ENCODE results near the gene KRTAP19-6. TPM values are rescaled to one million over a fixed set of nuclear protein-coding genes. Genes with fewer than 3 reads are reported as not detected.

Gene KRTAP19-6, protein sequence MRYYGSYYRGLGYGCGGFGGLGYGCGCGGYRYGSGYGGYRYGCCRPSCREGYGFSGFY
- total RNA-seq (not detected), polyA plus RNA-seq (not detected)

- no peak for ATAC-seq
- H3K9me3 ChIP-seq = no peaks in the 10 kb centered on the region
- no peaks in the 10 kb centered on the region for H3K4me1 ChIP-seq
- no peak within 1 kb of the TSS for H3K27ac ChIP-seq
- no peak within 1 kb of the TSS for H3K4me3 ChIP-seq
- FAIRE-seq = no peak
- no peaks in the 10 kb centered on the region for H3K27me3 ChIP-seq
- intact Hi-C loops (cut with DNase I) = no loop called here
- 59 to 69% methylated on average over 1 of the region's 1 CpG for WGBS, 2 donors
- no peaks in the 10 kb centered on the region for H3K36me3 ChIP-seq
- DNase-seq = no peak
- TF ChIP-seq, protein P1, sequence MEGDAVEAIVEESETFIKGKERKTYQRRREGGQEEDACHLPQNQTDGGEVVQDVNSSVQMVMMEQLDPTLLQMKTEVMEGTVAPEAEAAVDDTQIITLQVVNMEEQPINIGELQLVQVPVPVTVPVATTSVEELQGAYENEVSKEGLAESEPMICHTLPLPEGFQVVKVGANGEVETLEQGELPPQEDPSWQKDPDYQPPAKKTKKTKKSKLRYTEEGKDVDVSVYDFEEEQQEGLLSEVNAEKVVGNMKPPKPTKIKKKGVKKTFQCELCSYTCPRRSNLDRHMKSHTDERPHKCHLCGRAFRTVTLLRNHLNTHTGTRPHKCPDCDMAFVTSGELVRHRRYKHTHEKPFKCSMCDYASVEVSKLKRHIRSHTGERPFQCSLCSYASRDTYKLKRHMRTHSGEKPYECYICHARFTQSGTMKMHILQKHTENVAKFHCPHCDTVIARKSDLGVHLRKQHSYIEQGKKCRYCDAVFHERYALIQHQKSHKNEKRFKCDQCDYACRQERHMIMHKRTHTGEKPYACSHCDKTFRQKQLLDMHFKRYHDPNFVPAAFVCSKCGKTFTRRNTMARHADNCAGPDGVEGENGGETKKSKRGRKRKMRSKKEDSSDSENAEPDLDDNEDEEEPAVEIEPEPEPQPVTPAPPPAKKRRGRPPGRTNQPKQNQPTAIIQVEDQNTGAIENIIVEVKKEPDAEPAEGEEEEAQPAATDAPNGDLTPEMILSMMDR (IDR thresholded peaks at IDR 0.05) = no peak
These were observed at the start of gene KRTAP19-6 for GRCh38 chr21:30541764-30542163. TSS of gene KRTAP19-6 (minus strand) at chr21:30541864. CDS start at chr21:30541833, 31 bp downstream.

DNA sequence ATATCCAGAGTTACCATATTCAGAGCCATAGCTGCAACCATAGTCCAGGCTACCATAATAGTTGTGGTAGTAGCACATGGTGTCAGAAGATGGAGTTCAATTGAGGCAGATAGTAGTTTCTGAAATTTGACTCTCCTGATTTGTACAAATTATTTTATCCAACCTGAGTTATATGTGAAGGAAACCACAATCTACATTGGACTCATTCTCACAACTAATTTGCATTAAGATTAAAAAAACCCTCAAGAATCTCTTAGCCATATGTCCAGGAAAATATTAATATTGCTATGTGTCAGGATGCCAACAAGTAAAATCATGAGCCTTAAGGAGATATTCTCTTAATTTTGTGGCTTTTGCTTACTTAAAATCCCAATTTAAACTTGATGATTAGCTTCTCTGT, 48.6 kb upstream of the KRTAP19-6 start, which contains the start of gene KRTAP22-2:
TSS of gene KRTAP22-2 (minus strand) at position 101 of the 400 bp plus-strand sequence.
- H3K4me1 ChIP-seq = no peaks in the 10 kb centered on the region
- H3K27ac ChIP-seq = no peak within 1 kb of the TSS
- TF ChIP-seq, protein P1 (IDR thresholded peaks at IDR 0.05) = no peak
- intact Hi-C loops (cut with DNase I) = no loop called here
- H3K27me3 ChIP-seq = no peaks in the 10 kb centered on the region
- no peak for DNase-seq
- no peaks in the 10 kb centered on the region for H3K9me3 ChIP-seq
- H3K4me3 ChIP-seq = no peak within 1 kb of the TSS
- no peak for ATAC-seq
- FAIRE-seq = no peak
- H3K36me3 ChIP-seq = no peaks in the 10 kb centered on the region

GRCh38 chr21:30582870-30583269, 41.2 kb upstream of the KRTAP19-6 start:
- Histone ChIP-seq H3K27ac (no peak overlapping the region), H3K4me3 (no peak overlapping the region), H3K27me3 (no peaks in the 10 kb centered on the region), H3K9me3 (no peaks in the 10 kb centered on the region), H3K36me3 (no peaks in the 10 kb centered on the region), H3K4me1 (no peaks in the 10 kb centered on the region)
- 17 to 38% methylated on average over 1 of the region's 1 CpG for WGBS, 2 donors
- DNase-seq (no peak), FAIRE-seq (no peak), ATAC-seq (no peak)
- TF ChIP-seq, protein P1 (IDR thresholded peaks at IDR 0.05) = no peak
- intact Hi-C loops (cut with DNase I) = no loop called here

DNA sequence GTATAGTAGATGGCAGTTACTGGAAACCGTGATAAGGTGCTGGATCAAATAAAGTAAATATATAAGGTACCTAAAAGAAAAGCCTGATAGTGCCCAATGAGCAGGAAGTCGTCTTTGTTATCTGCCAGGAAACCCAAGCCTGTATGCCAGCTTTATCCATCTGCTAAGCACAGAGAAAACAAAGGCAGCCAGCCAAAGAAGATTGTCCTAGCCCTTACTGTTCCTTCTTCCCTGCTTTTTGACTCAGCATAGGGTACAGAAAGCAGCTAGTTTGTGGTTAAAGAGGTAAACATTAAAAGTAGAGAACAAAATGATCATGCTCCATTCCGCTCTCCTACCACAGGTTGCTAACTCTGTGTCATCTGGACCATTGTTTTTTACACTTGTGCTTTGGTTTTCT, 38.5 kb upstream of the KRTAP19-6 start:
- no peaks in the 10 kb centered on the region for H3K9me3 ChIP-seq
- DNase-seq (no peak), FAIRE-seq (no peak), ATAC-seq (no peak)
- intact Hi-C loops (cut with DNase I) = no loop called here
- H3K36me3 ChIP-seq = no peaks in the 10 kb centered on the region
- H3K27me3 ChIP-seq = no peaks in the 10 kb centered on the region
- 47 to 57% methylated on average over 3 of the region's 3 CpGs for WGBS, 2 donors
- TF ChIP-seq, protein P1 (IDR thresholded peaks at IDR 0.05) = no peak
- H3K27ac ChIP-seq = no peak overlapping the region
- H3K4me1 ChIP-seq = no peaks in the 10 kb centered on the region
- no peak overlapping the region for H3K4me3 ChIP-seq

DNA sequence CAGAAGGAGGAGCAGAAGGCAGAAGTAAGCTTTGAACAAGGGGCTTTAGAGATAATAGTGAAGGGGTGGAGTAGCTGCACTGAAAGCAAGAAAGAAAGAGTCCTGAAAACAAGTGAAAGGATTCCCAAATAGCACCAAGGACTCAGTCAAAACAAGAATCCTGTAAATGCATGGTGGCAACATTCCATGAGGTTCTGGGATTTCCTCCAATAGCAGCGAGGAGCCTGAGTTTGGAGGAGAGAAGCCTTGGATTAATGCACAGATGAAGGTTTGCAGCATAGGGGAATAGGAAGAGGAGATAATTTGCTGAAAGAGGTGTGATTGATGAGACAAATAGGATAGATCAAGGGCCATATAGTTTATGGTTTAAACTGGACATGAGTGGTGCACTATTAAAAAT, 37.7 kb upstream of the KRTAP19-6 start:
- Histone ChIP-seq H3K27ac (no peak overlapping the region), H3K4me3 (no peak overlapping the region), H3K36me3 (no peaks in the 10 kb centered on the region), H3K4me1 (no peaks in the 10 kb centered on the region), H3K9me3 (no peaks in the 10 kb centered on the region), H3K27me3 (no peaks in the 10 kb centered on the region)
- WGBS, 2 donors = 55% methylated on average over 1 of the region's 1 CpG
- ATAC-seq (no peak), DNase-seq (no peak), FAIRE-seq (no peak)
- intact Hi-C loops (cut with DNase I) = no loop called here
- TF ChIP-seq, protein P1 (IDR thresholded peaks at IDR 0.05) = no peak

Data from pancreas (tissue), 10 donors.